Retina (tissue), 1 donor: ENCODE results near the gene GALNT2.

Experiments
- DNase-seq: peaks from one replicate; pipeline ENCODE4 v3.0.0-alpha.2; 2016

Gene GALNT2

GRCh38 chr1:230219174-230220067, 152.4 kb downstream of the GALNT2 start:
- no peak for DNase-seq

GRCh38 chr1:230220478-230220877, 153.4 kb downstream of the GALNT2 start:
- DNase-seq = no peak

- no peak for DNase-seq
Observed at GRCh38 chr1:230220907-230221306, 153.9 kb downstream of the GALNT2 start.

- DNase-seq = no peak
Observed at GRCh38 chr1:230222678-230223077, 155.6 kb downstream of the GALNT2 start.

- no peak for DNase-seq
Observed at GRCh38 chr1:230224101-230224960, 157.3 kb downstream of the GALNT2 start.

GRCh38 chr1:230226007-230226800, 159.2 kb downstream of the GALNT2 start:
- DNase-seq = no peak

- DNase-seq = no peak
Observed at GRCh38 chr1:230226814-230227213, 159.8 kb downstream of the GALNT2 start.

- no peak for DNase-seq
Observed at GRCh38 chr1:230228236-230228897, 161.3 kb downstream of the GALNT2 start.

- no peak for DNase-seq
Observed at GRCh38 chr1:230230273-230230672, 163.2 kb downstream of the GALNT2 start.

- DNase-seq = no peak
Observed at GRCh38 chr1:230230948-230231773, 164.1 kb downstream of the GALNT2 start.

- no peak for DNase-seq
Observed at GRCh38 chr1:230231774-230232145, 164.7 kb downstream of the GALNT2 start.

GRCh38 chr1:230232371-230232771, 165.3 kb downstream of the GALNT2 start:
- no peak for DNase-seq

- DNase-seq = no peak
Observed at GRCh38 chr1:230233786-230234185, 166.7 kb downstream of the GALNT2 start.

- DNase-seq = no peak
Observed at GRCh38 chr1:230235876-230236275, 168.8 kb downstream of the GALNT2 start.

- DNase-seq = no peak
Observed at GRCh38 chr1:230236301-230237008, 169.4 kb downstream of the GALNT2 start.

GRCh38 chr1:230237009-230237370, 170.0 kb downstream of the GALNT2 start:
- DNase-seq = no peak

- DNase-seq = no peak
Observed at GRCh38 chr1:230237805-230238204, 170.8 kb downstream of the GALNT2 start.

GRCh38 chr1:230240446-230241086, 173.5 kb downstream of the GALNT2 start:
- DNase-seq = no peak

GRCh38 chr1:230242326-230242725, 175.3 kb downstream of the GALNT2 start:
- no peak for DNase-seq

- no peak for DNase-seq
Observed at GRCh38 chr1:230243146-230243545, 176.1 kb downstream of the GALNT2 start.
